Measurements from ENCODE around the gene RIT2.

Gene RIT2

GRCh38 chr18:42906761-42907160 lies 208.7 kb downstream of the RIT2 start:
- no peaks in the 10 kb centered on the region for H3K36me3 Mint-ChIP-seq (ENCODE audit: low read depth)
- H3K27ac Mint-ChIP-seq: no peak overlapping the region
- H3K4me1 Mint-ChIP-seq: no peaks in the 10 kb centered on the region
- no peaks in the 10 kb centered on the region for H3K27me3 Mint-ChIP-seq (ENCODE audit: low read depth)
- H3K9me3 Mint-ChIP-seq: no peaks in the 10 kb centered on the region
- TF ChIP-seq CTCF (IDR thresholded peaks at IDR 0.05; ENCODE audit: unreplicated experiment in 3 of 3): no peak
- no peak overlapping the region for H3K4me3 Mint-ChIP-seq

- no peak for TF ChIP-seq CTCF (IDR thresholded peaks at IDR 0.05; ENCODE audit: unreplicated experiment in 3 of 3)
- no peaks in the 10 kb centered on the region for H3K27me3 Mint-ChIP-seq (ENCODE audit: low read depth)
- H3K9me3 Mint-ChIP-seq: no peaks in the 10 kb centered on the region
- no peaks in the 10 kb centered on the region for H3K4me1 Mint-ChIP-seq
- no peak overlapping the region for H3K4me3 Mint-ChIP-seq
- no peaks in the 10 kb centered on the region for H3K36me3 Mint-ChIP-seq (ENCODE audit: low read depth)
- H3K27ac Mint-ChIP-seq: no peak overlapping the region
Observed at GRCh38 chr18:42901161-42901560, 214.3 kb downstream of the RIT2 start.

GRCh38 chr18:42893977-42894376 lies 221.5 kb downstream of the RIT2 start:
- Mint-ChIP-seq H3K9me3 (no peaks in the 10 kb centered on the region), H3K4me1 (no peaks in the 10 kb centered on the region), H3K27me3 (ENCODE audit: low read depth) (no peaks in the 10 kb centered on the region), H3K36me3 (ENCODE audit: low read depth) (no peaks in the 10 kb centered on the region), H3K27ac (no peak overlapping the region), H3K4me3 (no peak overlapping the region)
- no peak for TF ChIP-seq CTCF (IDR thresholded peaks at IDR 0.05; ENCODE audit: unreplicated experiment in 3 of 3)

GRCh38 chr18:42892181-42892580 lies 223.3 kb downstream of the RIT2 start:
- no peak for TF ChIP-seq CTCF (IDR thresholded peaks at IDR 0.05; ENCODE audit: unreplicated experiment in 3 of 3)
- Mint-ChIP-seq H3K36me3 (ENCODE audit: low read depth) (no peaks in the 10 kb centered on the region), H3K27ac (no peak overlapping the region), H3K27me3 (ENCODE audit: low read depth) (no peaks in the 10 kb centered on the region), H3K4me3 (no peak overlapping the region), H3K4me1 (no peaks in the 10 kb centered on the region), H3K9me3 (no peaks in the 10 kb centered on the region)

GRCh38 chr18:42891705-42892104 lies 223.8 kb downstream of the RIT2 start:
- no peaks in the 10 kb centered on the region for H3K4me1 Mint-ChIP-seq
- no peaks in the 10 kb centered on the region for H3K36me3 Mint-ChIP-seq (ENCODE audit: low read depth)
- H3K4me3 Mint-ChIP-seq: no peak overlapping the region
- H3K9me3 Mint-ChIP-seq: no peaks in the 10 kb centered on the region
- no peaks in the 10 kb centered on the region for H3K27me3 Mint-ChIP-seq (ENCODE audit: low read depth)
- no peak overlapping the region for H3K27ac Mint-ChIP-seq
- TF ChIP-seq CTCF (IDR thresholded peaks at IDR 0.05; ENCODE audit: unreplicated experiment in 3 of 3): no peak

GRCh38 chr18:42883169-42883568 lies 232.3 kb downstream of the RIT2 start:
- no peaks in the 10 kb centered on the region for H3K9me3 Mint-ChIP-seq
- no peak overlapping the region for H3K27ac Mint-ChIP-seq
- H3K4me1 Mint-ChIP-seq: no peaks in the 10 kb centered on the region
- no peak overlapping the region for H3K4me3 Mint-ChIP-seq
- no peaks in the 10 kb centered on the region for H3K36me3 Mint-ChIP-seq (ENCODE audit: low read depth)
- TF ChIP-seq CTCF (IDR thresholded peaks at IDR 0.05; ENCODE audit: unreplicated experiment in 3 of 3): no peak
- H3K27me3 Mint-ChIP-seq (ENCODE audit: low read depth): no peaks in the 10 kb centered on the region
